Astrocyte (in vitro differentiated cells and primary cell): ENCODE data around the gene KANK4.

Source experiments
- CTCF ChIP-seq: IDR thresholded peaks from 2 replicates; pipeline ENCODE4 v1.5.1; 2011; ENCODE audit warnings: low read depth, mild to moderate bottlenecking, inconsistent platforms, low read length, moderate library complexity; ENCODE audit not compliant: insufficient read depth
- EZH2 ChIP-seq: IDR thresholded peaks from 2 replicates; pipeline ENCODE4 v1.6.1; 2012; ENCODE audit warnings: mild to moderate bottlenecking, low read length, inconsistent platforms; ENCODE audit not compliant: insufficient read depth

- no peak for TF ChIP-seq CTCF
- no peak for TF ChIP-seq EZH2
Measured at GRCh38 chr1:62207187-62207586, 112.0 kb downstream of the KANK4 start.
